ENCODE data around the gene PARD3B. TPM values are rescaled to one million over a fixed set of nuclear protein-coding genes. Genes with fewer than 3 reads are reported as not detected.

PARD3B gene
- total and polyA plus RNA-seq, 2 of the 4 experiments (the other 2 are of a cell fraction) = 3.3 to 15.6 TPM

DNA sequence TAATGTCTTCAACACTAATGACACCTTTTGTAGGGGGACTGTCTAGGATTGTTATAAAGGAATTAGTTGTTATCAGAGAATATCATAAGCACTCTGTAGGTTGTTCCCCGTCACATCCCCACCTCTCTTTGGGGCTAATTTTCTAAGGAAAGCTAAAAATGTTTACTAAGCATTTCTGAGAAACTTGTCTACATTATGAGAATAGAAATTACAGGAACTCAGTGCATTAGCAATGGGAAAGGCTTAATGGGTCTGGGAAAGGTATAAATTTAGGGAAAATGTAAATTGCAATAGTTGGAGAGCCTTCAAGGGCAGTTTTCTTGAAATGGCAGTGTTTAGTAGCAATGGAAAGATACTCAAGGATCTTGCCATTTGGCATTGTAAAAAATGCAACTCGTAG lies 879.8 kb downstream of the PARD3B start:
- Histone ChIP-seq H4K20me1 (ENCODE audit: insufficient read depth, low read length) (no peaks in the 10 kb centered on the region), H3K9me3 (ENCODE audit: control insufficient read depth, insufficient read depth, low read length) (no peaks in the 10 kb centered on the region), H4K8ac (ENCODE audit: low read depth in 2 of 2, low read length in 2 of 2) (no peak overlapping the region), H3K23ac (ENCODE audit: low read depth, low read length) (no peak overlapping the region), H2BK120ac (ENCODE audit: low read depth, low read length) (no peak overlapping the region), H3K18ac (ENCODE audit: low read depth, low read length) (no peak overlapping the region), H2BK15ac (ENCODE audit: low read depth, low read length) (no peak overlapping the region), H2BK5ac (ENCODE audit: low read depth, low read length, poor library complexity, severe bottlenecking) (no peak overlapping the region), H3K4me3 (ENCODE audit: insufficient read depth, low read depth, low read length) (no peak overlapping the region), H3K56ac (ENCODE audit: extremely low read depth, insufficient read depth, low read length) (no peak overlapping the region), H3K4me1 (ENCODE audit: control insufficient read depth, insufficient read depth, low read length) (peaks cover 3% of the 10 kb centered on the region), H3K27me3 (ENCODE audit: control insufficient read depth, insufficient read depth, low read length) (no peaks in the 10 kb centered on the region), H3K4me2 (ENCODE audit: low read depth, low read length) (no peak overlapping the region), H2AFZ (replicated peaks; ENCODE audit: low read length, poor library complexity) (no peak overlapping the region), H4K5ac (ENCODE audit: low read depth, low read length) (no peak overlapping the region), H3K9ac (ENCODE audit: low read depth, low read length) (no peak overlapping the region), H3K79me1 (ENCODE audit: low read depth in 1 of 2, low read length in 2 of 2) (no peaks in the 10 kb centered on the region), H2AK9ac (replicated peaks; ENCODE audit: low read depth, low read length, poor library complexity) (no peak overlapping the region), H4K91ac (ENCODE audit: insufficient read depth, low read depth, low read length) (no peak overlapping the region), H3K4ac (ENCODE audit: low read depth, low read length) (no peak overlapping the region), H2BK20ac (ENCODE audit: low read depth, low read length) (no peak overlapping the region), H3K9me1 (ENCODE audit: insufficient read depth, low read length) (no peaks in the 10 kb centered on the region), H3K27ac (ENCODE audit: insufficient read depth, low read length) (no peak overlapping the region), H2AK5ac (ENCODE audit: low read depth, low read length) (no peak overlapping the region), H3K14ac (replicated peaks; ENCODE audit: low read depth, low read length) (no peak overlapping the region), H3K36me3 (ENCODE audit: control insufficient read depth, insufficient read depth, low read length) (no peaks in the 10 kb centered on the region)
- in situ Hi-C loops (cut with MboI; ENCODE audit: low sequenced_read_pairs) (no loop called here), intact Hi-C loops (cut with micrococcal nuclease) (no loop called here), dilution Hi-C loops (cut with HindIII; ENCODE audit: low sequenced_read_pairs, unreplicated experiment) (no loop called here)
- POLR2A ChIA-PET (ENCODE audit: unreplicated experiment) = no interaction called here
- WGBS, 2 experiments (ENCODE audit: extremely low coverage in 2 of 2, insufficient read length in 1 of 2) = no CpG with 5 or more reads among the region's 2 CpGs
- CTCF ChIA-PET = no interaction called here
- DNase-seq (no peak), ATAC-seq (ENCODE audit: low read depth) (no peak)
- peak; percentile 47 for TF ChIP-seq MAFK (IDR thresholded peaks at IDR 0.05; ENCODE audit: low read depth, low read length)
- no peak for TF ChIP-seq MAZ (IDR thresholded peaks at IDR 0.05; ENCODE audit: borderline replicate concordance, low read depth, low read length)
- no TSS peak for BruUV-seq (replicated peaks)
